HEK293 (cell line): ENCODE measurements around the gene L3MBTL4.

Experiments used
- CTCF ChIA-PET: fragments of 350-600 bp; formaldehyde crosslinking; extraction: SDS; loops from one replicate; lab custom pipeline; 2021; ENCODE audit warnings: antibody characterized with exemption; lab: Yijun Ruan, JAX
- POLR2A ChIA-PET: fragments of 300-600 bp; formaldehyde crosslinking; extraction: SDS; loops from one replicate; lab custom pipeline; 2020; ENCODE audit warnings: antibody characterized with exemption, inconsistent platforms; lab: Yijun Ruan, JAX
- H3K27ac ChIP-seq: fragments of 200-500 bp; sonication (Bioruptor generic); 2 replicates; pipeline ENCODE4 v1.5.1; 2014; ENCODE audit warnings: low read depth, low read length, control low read depth, inconsistent platforms; ENCODE audit errors: extremely low read depth
- H3K36me3 ChIP-seq, 2 experiments: fragments of 200-500 bp in 1 of 2; sonication (Bioruptor generic) in 1 of 2; 1 replicate in 1 of 2; 2 replicates in 1 of 2; pipeline ENCODE4 v1.5.1; 2014 to 2017; ENCODE audit warnings: inconsistent platforms in 2 of 2, low read length in 2 of 2; ENCODE audit not compliant: control insufficient read depth in 2 of 2, insufficient read depth in 1 of 2
- H3K4me1 ChIP-seq: fragments of 200-500 bp; sonication (Bioruptor generic); 2 replicates; pipeline ENCODE4 v1.5.1; 2014; ENCODE audit warnings: mild to moderate bottlenecking, low read length, inconsistent platforms; ENCODE audit not compliant: control insufficient read depth, insufficient read depth
- H3K4me3 ChIP-seq: 2 replicates; pipeline ENCODE4 v1.5.1; 2011; ENCODE audit warnings: low read depth, mild to moderate bottlenecking, control low read depth, low read length, moderate library complexity
- H3K9me3 ChIP-seq: fragments of 200-500 bp; sonication (Bioruptor generic); 2 replicates; pipeline ENCODE4 v1.5.1; 2014; ENCODE audit warnings: low read depth, low read length, inconsistent platforms; ENCODE audit not compliant: control insufficient read depth, insufficient read depth
- BCL6B ChIP-seq: fragments of 450-650 bp; formaldehyde crosslinking; IDR thresholded peaks from 2 replicates; pipeline ENCODE4 v1.5.1; 2017; ENCODE audit warnings: missing biosample characterization, missing genetic modification characterization
- CTCF ChIP-seq: fragments of 450-650 bp; formaldehyde crosslinking; IDR thresholded peaks from 2 replicates; pipeline ENCODE4 v1.5.1; 2016; ENCODE audit warnings: missing biosample characterization, missing genetic modification characterization
- ELK4 ChIP-seq: IDR thresholded peaks from 2 replicates; pipeline ENCODE4 v1.6.1; 2011; ENCODE audit warnings: mild to moderate bottlenecking, low read depth, low read length, borderline replicate concordance
- FEZF1 ChIP-seq: fragments of 450-650 bp; formaldehyde crosslinking; IDR thresholded peaks from 2 replicates; pipeline ENCODE4 v1.5.1; 2016; ENCODE audit warnings: missing biosample characterization, missing genetic modification characterization
- GLI2 ChIP-seq: fragments of 450-650 bp; formaldehyde crosslinking; IDR thresholded peaks from 2 replicates; pipeline ENCODE4; 2017; ENCODE audit warnings: missing biosample characterization, missing genetic modification characterization, low read depth, borderline replicate concordance
- IKZF3 ChIP-seq: fragments of 450-650 bp; IDR thresholded peaks from 2 replicates; pipeline ENCODE4 v1.5.0; 2018; ENCODE audit warnings: missing biosample characterization, mild to moderate bottlenecking, missing genetic modification characterization, moderate library complexity
- MYNN ChIP-seq: fragments of 450-650 bp; formaldehyde crosslinking; IDR thresholded peaks from 2 replicates; pipeline ENCODE4 v1.5.1; 2016; ENCODE audit warnings: missing biosample characterization, missing genetic modification characterization, borderline replicate concordance
- YY1 ChIP-seq: fragments of 450-650 bp; formaldehyde crosslinking; IDR thresholded peaks from 2 replicates; pipeline ENCODE4 v1.5.1; 2018; ENCODE audit warnings: missing biosample characterization, missing genetic modification characterization
- ZBTB6 ChIP-seq: fragments of 450-650 bp; formaldehyde crosslinking; IDR thresholded peaks from 2 replicates; pipeline ENCODE4 v1.5.1; 2017; ENCODE audit warnings: missing biosample characterization, missing genetic modification characterization
- ZFP3 ChIP-seq: fragments of 450-650 bp; formaldehyde crosslinking; IDR thresholded peaks from 2 replicates; pipeline ENCODE4 v1.5.1; 2016; ENCODE audit warnings: low read depth, missing biosample characterization, missing genetic modification characterization
- ZNF121 ChIP-seq: fragments of 450-650 bp; formaldehyde crosslinking; IDR thresholded peaks from 2 replicates; pipeline ENCODE4 v1.5.1; 2016; ENCODE audit warnings: missing biosample characterization, missing genetic modification characterization
- ZNF148 ChIP-seq: fragments of 450-650 bp; formaldehyde crosslinking; IDR thresholded peaks from 2 replicates; pipeline ENCODE4 v1.5.0; 2017; ENCODE audit warnings: missing biosample characterization, missing genetic modification characterization, borderline replicate concordance
- ZNF18 ChIP-seq: fragments of 450-650 bp; formaldehyde crosslinking; IDR thresholded peaks from 2 replicates; pipeline ENCODE4 v1.5.1; 2016; ENCODE audit warnings: missing biosample characterization, missing genetic modification characterization
- ZNF202 ChIP-seq: fragments of 450-650 bp; formaldehyde crosslinking; IDR thresholded peaks from 2 replicates; pipeline ENCODE4 v1.5.1; 2016; ENCODE audit warnings: missing biosample characterization, missing genetic modification characterization, borderline replicate concordance
- ZNF513 ChIP-seq: fragments of 450-650 bp; IDR thresholded peaks from 2 replicates; pipeline ENCODE4 v1.5.1; 2018; ENCODE audit warnings: missing biosample characterization, missing genetic modification characterization
- ZNF529 ChIP-seq: fragments of 450-650 bp; formaldehyde crosslinking; IDR thresholded peaks from 2 replicates; pipeline ENCODE4 v1.5.1; 2017; ENCODE audit warnings: missing genetic modification characterization, missing biosample characterization; ENCODE audit not compliant: insufficient replicate concordance
- ZNF596 ChIP-seq: fragments of 450-650 bp; IDR thresholded peaks from 2 replicates; pipeline ENCODE4 v1.5.0; 2018; ENCODE audit warnings: missing biosample characterization, mild to moderate bottlenecking, missing genetic modification characterization, moderate library complexity

The L3MBTL4 gene

GRCh38 chr18:6001867-6002266 is 412.8 kb downstream of the L3MBTL4 start:
- H3K4me3 ChIP-seq = no peak overlapping the region
- ChIA-PET POLR2A (no interaction called here), CTCF (interaction anchor here (0.6 kb wide), 2 partner anchors 281 to 408 kb away, joined by 3 read pairs; no protein-coding TSS in a partner anchor)
- H3K4me1 ChIP-seq = peaks cover 7% of the 10 kb centered on the region; the same call in 1 of the 2 replicates
- TF ChIP-seq IKZF3 (tag by site-specific recombination) = no peak
- no peak for TF ChIP-seq ZNF529 (tag by site-specific recombination)
- no peak for TF ChIP-seq GLI2 (tag by site-specific recombination)
- no peak for TF ChIP-seq ZFP3 (tag by site-specific recombination)
- TF ChIP-seq MYNN = no peak
- no peak for TF ChIP-seq FEZF1 (tag by site-specific recombination)
- no peak for TF ChIP-seq YY1 (tag by site-specific recombination)
- TF ChIP-seq ZNF148 = no peak
- TF ChIP-seq ZNF121 (tag by site-specific recombination) = no peak
- no peak for TF ChIP-seq BCL6B
- no peak for TF ChIP-seq ZNF202 (tag by site-specific recombination)
- TF ChIP-seq ZNF18 (tag by site-specific recombination) = no peak
- no peaks in the 10 kb centered on the region; a peak in 1 of 3 replicates for H3K36me3 ChIP-seq
- H3K27ac ChIP-seq = no peak overlapping the region
- H3K9me3 ChIP-seq = no peaks in the 10 kb centered on the region

GRCh38 chr18:5998907-5999306 is 415.8 kb downstream of the L3MBTL4 start:
- H3K27ac ChIP-seq = no peak overlapping the region
- H3K36me3 ChIP-seq = no peaks in the 10 kb centered on the region
- no peak overlapping the region for H3K4me3 ChIP-seq
- peaks cover 5% of the 10 kb centered on the region; the same call in 1 of the 2 replicates for H3K4me1 ChIP-seq
- ChIA-PET CTCF (no interaction called here), POLR2A (no interaction called here)
- TF ChIP-seq ZNF513 (tag by site-specific recombination) (no peak), ZBTB6 (tag by site-specific recombination) (no peak), ZNF18 (tag by site-specific recombination) (no peak), ZNF596 (tag by site-specific recombination) (no peak), CTCF (tag by site-specific recombination) (no peak), ELK4 (no peak)
- H3K9me3 ChIP-seq = no peaks in the 10 kb centered on the region
